ENCODE results near the gene NTSR2.

NTSR2 gene

GRCh38 chr2:11699686-11700670, 30.0 kb upstream of the NTSR2 start:
- DNase-seq = no peak

GRCh38 chr2:11698009-11698922, 28.3 kb upstream of the NTSR2 start:
- DNase-seq = no peak

GRCh38 chr2:11697103-11697871, 27.3 kb upstream of the NTSR2 start:
- peak; percentile 56 for DNase-seq

- DNase-seq = no peak
These were observed 26.7 kb upstream of the NTSR2 start for GRCh38 chr2:11696736-11697102.

GRCh38 chr2:11695576-11695975, 25.6 kb upstream of the NTSR2 start:
- DNase-seq = no peak

- DNase-seq = peak; percentile 62
These were observed 23.0 kb upstream of the NTSR2 start for GRCh38 chr2:11692966-11693521.

- no peak for DNase-seq
These were observed 21.2 kb upstream of the NTSR2 start for GRCh38 chr2:11691076-11691660.

- DNase-seq = peak; percentile 81
These were observed 18.5 kb upstream of the NTSR2 start for GRCh38 chr2:11688222-11689069.

- DNase-seq = no peak
These were observed 17.7 kb upstream of the NTSR2 start for GRCh38 chr2:11687736-11688135.

GRCh38 chr2:11685906-11686470, 16.0 kb upstream of the NTSR2 start:
- DNase-seq = no peak

GRCh38 chr2:11684894-11685460, 15.0 kb upstream of the NTSR2 start:
- DNase-seq = no peak

GRCh38 chr2:11683966-11684365, 14.0 kb upstream of the NTSR2 start:
- no peak for DNase-seq

GRCh38 chr2:11683476-11683875, 13.5 kb upstream of the NTSR2 start:
- DNase-seq = no peak

GRCh38 chr2:11682590-11682915, 12.6 kb upstream of the NTSR2 start:
- DNase-seq = no peak

GRCh38 chr2:11681722-11682589, 12.0 kb upstream of the NTSR2 start:
- no peak for DNase-seq

GRCh38 chr2:11680901-11681721, 11.1 kb upstream of the NTSR2 start:
- no peak for DNase-seq

- no peak for DNase-seq
These were observed 10.3 kb upstream of the NTSR2 start for GRCh38 chr2:11680182-11680900.
